ENCODE data around the gene FRAT2.

Gene FRAT2

GRCh38 chr10:97325754-97326153 lies 8.8 kb downstream of the FRAT2 start:
- DNase-seq (ENCODE audit: low read depth in 2 of 2): no peak

GRCh38 chr10:97323501-97323900 lies 11.0 kb downstream of the FRAT2 start:
- DNase-seq (ENCODE audit: low read depth in 2 of 2): no peak

GRCh38 chr10:97321804-97322190 lies 12.7 kb downstream of the FRAT2 start:
- no peak for DNase-seq (ENCODE audit: low read depth in 2 of 2)

- DNase-seq (ENCODE audit: low read depth in 2 of 2): no peak
These were observed 13.3 kb downstream of the FRAT2 start for GRCh38 chr10:97321032-97321803.

- DNase-seq (ENCODE audit: low read depth in 2 of 2): no peak
These were observed 14.0 kb downstream of the FRAT2 start for GRCh38 chr10:97320480-97321031.

GRCh38 chr10:97319671-97320479 lies 14.7 kb downstream of the FRAT2 start:
- peak in 1 of 2 donors; percentile 31 for DNase-seq (ENCODE audit: low read depth in 2 of 2)

GRCh38 chr10:97318772-97319651 lies 15.5 kb downstream of the FRAT2 start, which contains the start of gene FRAT1:
Gene FRAT1, plus strand, starts transcription at chr10:97319271. Its CDS starts 183 bp downstream, at chr10:97319454.
- peak; percentile 79 for DNase-seq (ENCODE audit: low read depth in 2 of 2)

- DNase-seq (ENCODE audit: low read depth in 2 of 2): no peak
These were observed 19.9 kb downstream of the FRAT2 start for GRCh38 chr10:97314671-97315070.

- no peak for DNase-seq (ENCODE audit: low read depth in 2 of 2)
These were observed 21.6 kb downstream of the FRAT2 start for GRCh38 chr10:97312897-97313296.

GRCh38 chr10:97311111-97311626 lies 23.4 kb downstream of the FRAT2 start:
- DNase-seq (ENCODE audit: low read depth in 2 of 2): no peak

- no peak for DNase-seq (ENCODE audit: low read depth in 2 of 2)
These were observed 26.4 kb downstream of the FRAT2 start for GRCh38 chr10:97307866-97308780.

GRCh38 chr10:97307441-97307840 lies 27.1 kb downstream of the FRAT2 start:
- DNase-seq (ENCODE audit: low read depth in 2 of 2): no peak

GRCh38 chr10:97302088-97302791 lies 32.3 kb downstream of the FRAT2 start:
- no peak for DNase-seq (ENCODE audit: low read depth in 2 of 2)

GRCh38 chr10:97300980-97301379 lies 33.5 kb downstream of the FRAT2 start:
- DNase-seq (ENCODE audit: low read depth in 2 of 2): no peak

- DNase-seq (ENCODE audit: low read depth in 2 of 2): no peak
These were observed 36.3 kb downstream of the FRAT2 start for GRCh38 chr10:97298223-97298571.

- no peak for DNase-seq (ENCODE audit: low read depth in 2 of 2)
These were observed 36.8 kb downstream of the FRAT2 start for GRCh38 chr10:97297556-97298222.

GRCh38 chr10:97292862-97293198 lies 41.7 kb downstream of the FRAT2 start:
- DNase-seq (ENCODE audit: low read depth in 2 of 2): no peak

- DNase-seq (ENCODE audit: low read depth in 2 of 2): peak; percentile 82 to 90
These were observed 42.2 kb downstream of the FRAT2 start, which contains the start of gene ARHGAP19 for GRCh38 chr10:97292097-97292861. Gene ARHGAP19, minus strand, starts transcription at chr10:97292637. Its CDS starts 10 bp downstream, at chr10:97292627.

Measured in activated CD8-positive, alpha-beta memory T cell treated with anti-CD3 and anti-CD28 coated beads for 4 hours (primary cell).